GM12878 (cell line): Measurements from ENCODE around the gene DST.

Experiments used
- CHD1 ChIP-seq: IDR thresholded peaks from 2 replicates; pipeline ENCODE4 v1.6.1; 2012; ENCODE audit warnings: low read depth, low read length, improper control_type of control experiment
- JUND ChIP-seq: IDR thresholded peaks from 2 replicates; pipeline ENCODE4 v1.6.1; 2012; ENCODE audit warnings: low read depth, mild to moderate bottlenecking, low read length, improper control_type of control experiment, moderate library complexity
- POLR2A ChIP-seq: IDR thresholded peaks from 2 replicates; pipeline ENCODE4 v1.6.1; 2011; ENCODE audit warnings: low read depth, mild to moderate bottlenecking, low read length
- TF ChIP-seq, protein P1 (sequence below), 3 experiments: IDR thresholded peaks in 2 of 3; conservative IDR thresholded peaks in 1 of 3; 2 replicates each; pipeline ENCODE4 v1.5.1; 2011; ENCODE audit warnings: low read depth in 3 of 3, low read length in 3 of 3, mild to moderate bottlenecking in 3 of 3, control low read depth in 2 of 3, moderate library complexity in 2 of 3, inconsistent platforms in 1 of 3, mixed read lengths in 1 of 3; ENCODE audit not compliant: control insufficient read depth in 2 of 3, insufficient read depth in 1 of 3; ENCODE audit errors: extremely low read depth in 1 of 3

DNA sequence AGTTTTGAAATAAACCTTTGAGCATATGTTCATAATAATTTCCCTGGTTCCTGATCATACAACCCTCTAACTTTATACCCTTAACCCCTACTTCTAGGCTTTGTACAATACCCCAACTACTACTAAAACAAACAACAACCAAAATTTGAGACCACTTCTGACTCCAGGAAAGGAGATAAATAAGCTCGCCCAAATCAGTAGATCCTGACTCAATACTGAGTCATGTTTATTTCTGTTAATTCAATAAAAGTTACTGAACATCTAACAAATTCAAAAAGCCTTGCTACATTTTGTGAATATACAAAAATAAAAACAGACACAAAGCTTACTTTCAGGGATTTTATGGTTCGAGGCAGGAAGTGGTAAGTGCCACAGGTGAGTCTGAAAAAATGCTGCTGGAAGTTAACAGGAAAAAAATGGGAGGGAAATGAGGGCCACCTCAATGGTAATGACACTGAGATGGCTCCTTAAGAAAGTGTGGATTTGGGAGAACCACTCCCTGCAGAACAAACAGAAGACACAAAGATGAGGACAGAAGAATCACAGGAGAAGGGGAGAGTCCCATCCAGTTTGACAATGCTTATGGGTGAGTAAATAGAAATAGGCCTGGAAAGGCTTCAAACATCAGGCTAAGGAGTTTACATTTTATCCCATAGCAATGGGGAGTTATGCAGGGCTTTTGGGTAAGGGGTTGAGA is 63.4 kb downstream of the DST start:
- TF ChIP-seq JUND: no peak
- no peak for TF ChIP-seq CHD1
- TF ChIP-seq, protein P1, sequence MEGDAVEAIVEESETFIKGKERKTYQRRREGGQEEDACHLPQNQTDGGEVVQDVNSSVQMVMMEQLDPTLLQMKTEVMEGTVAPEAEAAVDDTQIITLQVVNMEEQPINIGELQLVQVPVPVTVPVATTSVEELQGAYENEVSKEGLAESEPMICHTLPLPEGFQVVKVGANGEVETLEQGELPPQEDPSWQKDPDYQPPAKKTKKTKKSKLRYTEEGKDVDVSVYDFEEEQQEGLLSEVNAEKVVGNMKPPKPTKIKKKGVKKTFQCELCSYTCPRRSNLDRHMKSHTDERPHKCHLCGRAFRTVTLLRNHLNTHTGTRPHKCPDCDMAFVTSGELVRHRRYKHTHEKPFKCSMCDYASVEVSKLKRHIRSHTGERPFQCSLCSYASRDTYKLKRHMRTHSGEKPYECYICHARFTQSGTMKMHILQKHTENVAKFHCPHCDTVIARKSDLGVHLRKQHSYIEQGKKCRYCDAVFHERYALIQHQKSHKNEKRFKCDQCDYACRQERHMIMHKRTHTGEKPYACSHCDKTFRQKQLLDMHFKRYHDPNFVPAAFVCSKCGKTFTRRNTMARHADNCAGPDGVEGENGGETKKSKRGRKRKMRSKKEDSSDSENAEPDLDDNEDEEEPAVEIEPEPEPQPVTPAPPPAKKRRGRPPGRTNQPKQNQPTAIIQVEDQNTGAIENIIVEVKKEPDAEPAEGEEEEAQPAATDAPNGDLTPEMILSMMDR (IDR thresholded peaks at IDR 0.05 in 2 of 3, conservative IDR thresholded peaks at IDR 0.05 in 1 of 3; ENCODE audit: control insufficient read depth in 2 of 3, extremely low read depth in 1 of 3, insufficient read depth in 1 of 3, low read depth in 3 of 3, low read length in 3 of 3): no peak
- TF ChIP-seq POLR2A: no peak
